Fibroblast of pulmonary artery (primary cell): ENCODE results near the gene MRPL14.
"Not testable (repeated sequence)": the region's sequence is repeated elsewhere in the genome, so short reads cannot be mapped to it uniquely, and the experiment has no call there.

Source experiments
- DNase-seq: peaks from one replicate; pipeline ENCODE4 v3.0.0-alpha.2; 2010; ENCODE audit warnings: low read depth
- H3K4me3 ChIP-seq: replicated peaks from 2 replicates; pipeline ENCODE4 v1.5.1; 2011; ENCODE audit warnings: low read depth, mild to moderate bottlenecking, control low read depth, low read length, moderate library complexity
- CTCF ChIP-seq: IDR thresholded peaks from 2 replicates; pipeline ENCODE4 v1.5.1; 2011; ENCODE audit warnings: mild to moderate bottlenecking, control low read depth, low read length, inconsistent platforms; ENCODE audit errors: missing control alignments

The MRPL14 gene

GRCh38 chr6:44091981-44092884 lies 35.0 kb downstream of the MRPL14 start:
- DNase-seq, result no peak
- H3K4me3 ChIP-seq, result no peak overlapping the region
- no peak for TF ChIP-seq CTCF

GRCh38 chr6:44091356-44091755 lies 35.9 kb downstream of the MRPL14 start:
- DNase-seq, H3K4me3 ChIP-seq: not testable (repeated sequence)

GRCh38 chr6:44090465-44090864 lies 36.8 kb downstream of the MRPL14 start:
- no peak overlapping the region for H3K4me3 ChIP-seq
- DNase-seq, result no peak
- TF ChIP-seq CTCF, result no peak

GRCh38 chr6:44088827-44089590 lies 38.2 kb downstream of the MRPL14 start:
- H3K4me3 ChIP-seq, result no peak overlapping the region
- DNase-seq, result no peak
- TF ChIP-seq CTCF, result no peak

- no peak for TF ChIP-seq CTCF
- no peak overlapping the region for H3K4me3 ChIP-seq
- no peak for DNase-seq
Measured at GRCh38 chr6:44087623-44088022, 39.6 kb downstream of the MRPL14 start.

- DNase-seq, result no peak
- no peak overlapping the region for H3K4me3 ChIP-seq
- no peak for TF ChIP-seq CTCF
Measured at GRCh38 chr6:44086931-44087574, 40.2 kb downstream of the MRPL14 start.

GRCh38 chr6:44085219-44085618 lies 42.0 kb downstream of the MRPL14 start:
- TF ChIP-seq CTCF, result no peak

More at GRCh38 chr6:44085219-44085618, 42.0 kb downstream of the MRPL14 start:
- no peak overlapping the region for H3K4me3 ChIP-seq
- DNase-seq, result no peak
